GM12892 (cell line): ENCODE data around the gene SOX3.

Experiments used
- DNase-seq: peaks from one replicate; pipeline ENCODE4 v3.0.0; 2011; ENCODE audit not compliant: insufficient read length
- FAIRE-seq: peaks from 2 replicates; lab custom pipeline; 2011; peaks lifted over from hg19 to GRCh38; lab: Jason Lieb, UNC
- POLR2A ChIP-seq: IDR thresholded peaks from 2 replicates; pipeline ENCODE4 v1.6.1; 2011; ENCODE audit warnings: low read depth, low read length, control low read depth
- POLR2AphosphoS5 ChIP-seq: IDR thresholded peaks from 2 replicates; pipeline ENCODE4 v1.6.1; 2011; ENCODE audit warnings: low read depth, low read length, control low read depth
- TAF1 ChIP-seq: IDR thresholded peaks from 2 replicates; pipeline ENCODE4 v1.6.1; 2011; ENCODE audit warnings: low read depth, mild to moderate bottlenecking, control low read depth, low read length, borderline replicate concordance

Gene SOX3

GRCh38 chrX:140492066-140492994 lies 12.5 kb downstream of the SOX3 start:
- DNase-seq (no peak), FAIRE-seq (no peak)
- no peak for TF ChIP-seq POLR2AphosphoS5
- no peak for TF ChIP-seq TAF1

GRCh38 chrX:140480765-140481164 lies 24.1 kb downstream of the SOX3 start:
- FAIRE-seq (no peak), DNase-seq (no peak)
- TF ChIP-seq POLR2A (no peak), TAF1 (no peak), POLR2AphosphoS5 (no peak)

- DNase-seq (no peak), FAIRE-seq (no peak)
- TF ChIP-seq POLR2AphosphoS5 (no peak), TAF1 (no peak), POLR2A (no peak)
Measured at GRCh38 chrX:140477987-140478386, 26.9 kb downstream of the SOX3 start.

GRCh38 chrX:140475025-140475424 lies 29.8 kb downstream of the SOX3 start:
- TF ChIP-seq TAF1 (no peak), POLR2A (no peak), POLR2AphosphoS5 (no peak)
- FAIRE-seq (no peak), DNase-seq (no peak)

GRCh38 chrX:140467211-140467610 lies 37.7 kb downstream of the SOX3 start:
- TF ChIP-seq TAF1 (no peak), POLR2AphosphoS5 (no peak), POLR2A (no peak)
- no peak for FAIRE-seq
- DNase-seq, result no peak
